Measurements from ENCODE around the gene TMEM63C.

TMEM63C gene

DNA sequence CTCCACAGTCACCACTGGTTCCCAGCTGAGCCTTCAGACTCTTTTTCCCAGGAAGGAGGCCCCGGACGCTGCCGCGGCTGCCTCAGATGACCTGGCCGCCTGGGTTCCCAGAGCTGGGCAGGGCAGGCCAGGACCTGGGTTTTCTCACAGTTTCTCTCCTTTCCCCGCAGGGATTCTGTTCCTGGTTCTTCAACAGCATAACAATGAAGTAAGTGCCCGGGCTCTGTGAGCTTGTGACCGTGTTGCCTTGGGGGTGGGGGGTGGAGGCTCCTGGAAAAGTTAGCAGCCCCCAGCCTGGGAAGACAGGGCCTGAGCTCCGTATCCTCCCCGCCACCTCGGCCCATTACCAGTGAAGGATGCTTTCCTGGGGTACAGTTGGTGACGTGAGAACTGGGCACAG, 43.7 kb downstream of the TMEM63C start:
- DNase-seq = no peak

DNA sequence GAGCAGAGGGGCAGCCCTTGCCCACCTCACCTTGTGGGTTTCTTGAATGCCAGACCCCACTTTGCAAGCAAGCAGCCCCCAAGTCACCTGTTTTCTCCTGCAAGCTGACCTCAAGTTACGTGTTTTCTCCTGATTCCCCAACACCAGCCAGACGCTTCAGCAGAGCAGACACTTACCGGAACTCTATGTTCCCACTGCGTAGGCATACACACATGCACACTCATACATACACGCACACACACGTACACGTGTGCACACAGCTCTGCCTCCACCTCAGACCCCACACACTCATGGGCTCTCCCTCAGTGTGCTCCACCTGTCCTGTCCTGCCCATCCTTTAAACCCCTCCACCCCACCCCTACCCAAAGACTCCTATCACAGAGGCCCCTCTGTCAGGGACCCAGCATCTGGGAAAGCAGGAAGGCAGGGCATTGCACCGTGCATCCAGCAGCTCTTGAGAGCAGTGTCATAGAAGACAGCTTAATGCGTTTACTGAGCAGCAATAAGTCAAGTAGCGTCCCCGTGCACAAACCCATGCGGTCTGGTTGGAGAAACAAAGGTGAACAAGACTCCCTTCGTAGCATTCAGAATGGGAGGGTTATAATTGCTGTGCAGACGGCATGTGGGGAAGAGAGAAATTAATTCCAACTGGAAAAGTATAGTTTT, 44.4 kb downstream of the TMEM63C start:
- no peak for DNase-seq

DNA sequence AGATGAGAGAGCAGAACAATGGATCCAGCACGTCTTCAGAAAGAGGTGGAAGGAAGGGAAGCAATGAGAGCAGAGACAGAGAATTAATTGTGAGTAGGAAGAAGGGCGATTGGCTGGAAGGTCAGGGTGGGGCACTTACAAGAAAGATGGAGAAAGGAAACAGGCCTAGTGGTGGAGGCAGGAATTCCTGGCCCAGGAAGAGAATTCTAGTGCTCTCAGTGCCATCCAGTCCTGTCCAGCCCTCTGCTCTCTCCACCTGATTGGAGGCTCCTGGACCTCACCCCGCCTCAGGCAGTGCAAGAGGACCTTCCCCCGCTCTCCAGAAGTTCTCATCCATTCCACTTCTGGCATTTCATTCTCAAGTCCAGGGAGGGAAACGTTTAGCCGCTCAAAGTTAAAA, 46.5 kb downstream of the TMEM63C start:
- DNase-seq = no peak

DNA sequence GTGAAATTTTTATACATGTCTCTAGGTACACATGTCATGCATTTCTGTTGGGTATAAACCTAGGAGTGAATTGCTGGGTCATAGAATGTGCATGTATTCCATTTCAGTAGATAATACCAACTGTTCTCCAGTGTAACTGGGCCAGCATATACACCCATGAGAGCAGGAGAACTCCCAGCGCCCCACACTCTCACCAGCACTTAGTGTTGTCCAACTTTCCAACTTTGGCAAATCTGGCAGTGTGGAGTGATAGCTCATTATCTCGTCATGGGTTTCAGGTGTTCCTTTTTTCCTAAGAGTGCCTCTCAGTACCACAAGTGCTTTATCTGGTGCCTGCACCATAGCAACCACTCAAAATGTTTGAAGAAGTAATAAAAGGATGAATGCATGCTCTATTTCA, 49.3 kb downstream of the TMEM63C start:
- DNase-seq = no peak

DNA sequence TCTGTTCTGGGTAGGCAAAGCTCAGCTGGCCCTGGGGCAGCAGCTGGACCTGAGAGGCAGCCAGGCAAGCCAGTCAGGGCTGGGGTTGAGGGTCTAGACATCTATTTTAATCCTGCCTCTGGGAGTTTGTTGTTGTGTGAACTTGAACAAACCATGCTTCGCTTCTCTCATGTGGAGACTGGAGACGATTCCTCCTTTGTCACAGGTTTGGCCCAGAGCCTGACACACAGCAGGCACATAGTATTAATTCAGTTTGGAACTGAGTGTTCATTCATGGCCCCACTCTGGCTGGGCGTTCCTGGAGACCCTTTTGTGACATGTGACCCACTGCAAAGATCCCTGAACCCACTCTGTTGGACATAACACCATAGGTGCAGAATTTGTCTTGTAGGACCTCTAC, 50.1 kb downstream of the TMEM63C start:
- DNase-seq = no peak

DNA sequence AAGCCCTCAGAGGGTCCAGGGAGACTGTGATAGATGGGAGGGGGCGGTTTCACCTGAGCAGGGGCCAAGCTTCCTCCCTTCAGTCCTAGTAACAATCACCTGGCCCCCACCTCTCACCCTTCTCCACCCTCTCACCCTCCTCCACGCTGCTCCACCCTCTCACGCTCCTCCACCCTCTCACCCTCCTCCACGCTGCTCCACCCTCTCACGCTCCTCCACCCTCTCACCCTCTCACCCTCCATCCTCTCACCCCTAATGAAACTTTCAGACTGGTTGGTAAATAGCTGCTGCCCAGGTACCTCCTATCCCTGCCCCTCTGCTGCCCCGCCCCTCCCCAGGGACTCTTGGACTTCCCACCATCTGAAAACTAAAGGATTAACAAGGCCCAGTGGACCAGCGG, 55.2 kb downstream of the TMEM63C start:
- no peak for DNase-seq

DNA sequence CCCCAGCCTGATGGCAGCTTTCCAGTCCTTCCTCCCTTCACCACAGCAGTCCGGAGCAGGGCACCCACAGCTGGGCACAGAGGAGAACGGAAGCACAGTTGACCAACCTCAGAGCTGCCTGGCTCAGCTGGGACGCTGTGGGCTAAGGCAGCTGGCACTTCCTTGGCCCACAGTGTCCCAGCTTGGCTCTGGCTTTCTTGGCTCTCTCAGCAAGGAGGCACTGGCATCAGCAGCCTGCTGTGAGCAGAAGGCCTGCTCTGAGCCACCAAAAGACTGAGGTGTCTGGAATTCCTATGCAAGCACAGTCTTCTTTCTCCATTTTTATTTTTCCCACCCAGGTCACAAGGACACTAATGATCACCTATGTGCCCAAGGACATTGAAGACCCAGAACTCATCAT, 56.8 kb downstream of the TMEM63C start:
- no peak for DNase-seq

DNA sequence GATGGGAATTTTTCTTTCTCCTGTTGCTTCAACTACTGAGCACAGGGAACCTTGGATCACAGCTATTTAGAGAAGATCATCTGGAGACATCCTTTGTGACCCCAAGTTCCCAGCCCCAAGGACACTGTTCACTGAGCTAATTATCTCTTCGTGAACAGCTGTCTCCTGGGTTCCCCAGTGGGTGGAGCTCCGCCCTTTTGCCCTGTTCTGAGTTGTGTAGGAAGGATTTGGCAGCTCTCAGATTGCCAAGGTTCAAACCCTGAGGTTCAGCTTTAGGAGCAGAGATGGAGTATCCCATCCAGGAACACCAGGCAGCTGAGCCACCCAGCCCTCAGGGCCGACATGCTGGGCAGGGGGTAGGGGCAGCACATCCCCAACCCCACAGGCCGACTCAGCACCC, 57.4 kb downstream of the TMEM63C start:
- DNase-seq = no peak

DNA sequence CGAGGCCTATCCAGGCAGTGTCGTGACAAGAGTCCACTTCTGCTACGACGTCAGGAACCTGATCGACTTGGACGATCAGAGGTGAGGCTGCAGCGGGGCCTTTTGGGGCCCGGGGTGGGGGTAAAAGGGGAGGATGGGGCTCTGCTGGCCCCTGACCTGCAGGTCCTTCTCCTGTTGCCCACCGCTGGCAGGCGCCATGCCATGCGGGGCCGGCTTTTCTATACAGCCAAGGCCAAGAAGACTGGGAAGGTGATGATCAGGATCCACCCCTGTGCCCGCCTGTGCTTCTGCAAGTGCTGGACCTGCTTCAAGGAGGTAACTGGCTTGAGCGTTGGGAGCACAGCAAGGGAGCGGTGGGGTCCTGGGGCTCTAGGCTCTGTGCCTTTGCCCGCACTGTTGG, 57.8 kb downstream of the TMEM63C start:
- no peak for DNase-seq

DNA sequence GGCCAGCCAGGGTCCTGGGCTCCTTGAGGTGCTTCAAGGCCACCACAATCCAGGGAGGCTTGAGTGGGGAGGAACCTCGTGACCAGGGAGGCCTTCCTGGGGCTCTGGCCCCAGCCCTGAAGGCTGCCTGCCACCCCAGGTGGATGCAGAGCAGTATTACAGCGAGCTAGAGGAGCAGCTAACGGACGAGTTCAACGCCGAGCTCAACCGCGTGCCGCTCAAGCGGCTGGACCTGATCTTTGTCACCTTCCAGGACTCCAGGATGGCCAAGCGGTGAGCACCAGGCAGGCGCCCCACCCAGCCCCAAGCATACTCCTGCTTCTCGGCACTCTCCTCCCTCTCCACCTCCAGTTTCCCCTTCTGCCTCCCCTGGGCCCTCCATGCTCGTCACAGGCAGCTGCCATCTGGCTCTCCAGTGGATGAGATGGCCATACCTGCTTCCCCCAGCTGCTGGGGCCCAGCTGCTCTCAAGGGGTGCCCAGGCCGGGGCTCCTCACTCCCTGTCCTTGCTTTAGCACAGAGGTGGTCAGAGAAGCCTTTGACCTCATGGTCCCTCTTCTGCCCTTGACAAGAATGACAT, 58.8 kb downstream of the TMEM63C start:
- DNase-seq = no peak

DNA sequence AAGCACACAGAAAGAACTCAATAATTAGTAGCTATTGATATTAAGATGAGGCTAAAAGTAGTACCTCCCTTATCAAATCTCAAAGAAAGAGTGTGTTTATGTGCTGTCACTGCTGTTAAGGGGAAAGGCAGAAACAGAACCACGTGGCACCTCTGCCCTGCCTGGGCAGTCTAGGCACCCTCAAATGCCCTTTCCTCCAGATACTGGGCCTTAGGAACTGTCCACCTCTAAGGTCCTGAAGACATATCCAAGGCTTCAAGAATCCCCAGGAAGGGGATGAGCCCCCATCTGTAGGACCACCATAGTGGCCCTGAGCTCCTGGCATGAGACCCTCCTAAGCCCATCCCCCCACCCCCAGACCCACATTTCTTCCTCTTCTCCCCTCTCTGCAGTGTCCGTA, 60.4 kb downstream of the TMEM63C start:
- DNase-seq = no peak

DNA sequence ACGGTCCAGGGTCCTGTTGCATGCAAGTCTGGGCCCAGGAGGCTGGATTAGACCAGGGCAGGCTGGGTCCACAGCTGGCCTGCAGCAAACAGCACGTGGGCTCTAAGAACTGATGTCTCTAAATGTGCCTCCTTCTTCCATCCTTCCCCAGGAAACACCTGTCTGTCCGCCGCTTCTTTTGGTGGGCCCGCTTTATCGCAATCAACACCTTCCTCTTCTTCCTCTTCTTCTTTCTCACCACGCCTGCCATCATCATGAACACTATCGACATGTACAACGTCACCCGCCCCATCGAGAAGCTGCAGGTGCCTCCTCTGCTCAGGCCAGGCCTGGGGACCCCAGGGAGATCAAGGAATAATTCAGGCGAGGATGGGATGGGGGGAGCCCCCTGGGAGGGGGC, 61.2 kb downstream of the TMEM63C start:
- no peak for DNase-seq

DNA sequence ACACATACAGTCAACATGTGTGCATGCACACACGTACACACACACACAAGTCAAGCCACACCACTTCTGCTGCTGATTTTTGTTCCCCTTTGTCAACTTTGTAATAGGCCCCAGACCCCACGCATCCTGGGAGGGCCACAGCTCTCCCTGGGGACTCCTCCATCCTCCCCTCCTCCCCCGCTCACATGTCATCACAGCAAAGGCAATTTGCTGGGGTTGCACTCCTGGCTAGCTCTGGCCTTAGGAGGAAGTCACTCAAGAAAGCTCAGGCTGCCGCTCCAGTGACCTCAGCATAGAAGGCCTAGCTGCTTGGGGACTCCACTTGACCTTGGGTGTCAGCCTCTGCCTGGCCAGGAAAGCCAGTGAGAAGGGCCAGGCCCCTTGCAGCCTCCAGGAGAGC, 62.3 kb downstream of the TMEM63C start:
- no peak for DNase-seq

DNA sequence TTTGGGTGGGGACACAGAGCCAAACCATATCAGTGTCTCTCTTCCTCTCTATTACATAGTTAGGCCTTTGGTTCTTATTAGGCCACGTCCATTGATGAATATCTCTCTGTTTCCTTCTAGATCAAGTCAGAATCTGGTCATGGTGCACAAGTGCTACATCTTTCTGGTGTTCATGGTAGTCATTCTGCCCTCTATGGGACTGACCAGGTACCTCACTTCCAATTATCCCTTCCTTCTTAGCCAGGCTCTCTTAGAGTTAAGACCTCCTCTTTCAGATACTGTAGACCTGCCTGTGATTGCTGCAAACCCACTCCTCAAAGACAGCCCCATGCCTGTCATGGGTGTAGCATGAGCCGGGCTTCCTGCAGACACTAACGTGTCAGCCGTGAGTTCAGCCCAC, 64.2 kb downstream of the TMEM63C start:
- no peak for DNase-seq

DNA sequence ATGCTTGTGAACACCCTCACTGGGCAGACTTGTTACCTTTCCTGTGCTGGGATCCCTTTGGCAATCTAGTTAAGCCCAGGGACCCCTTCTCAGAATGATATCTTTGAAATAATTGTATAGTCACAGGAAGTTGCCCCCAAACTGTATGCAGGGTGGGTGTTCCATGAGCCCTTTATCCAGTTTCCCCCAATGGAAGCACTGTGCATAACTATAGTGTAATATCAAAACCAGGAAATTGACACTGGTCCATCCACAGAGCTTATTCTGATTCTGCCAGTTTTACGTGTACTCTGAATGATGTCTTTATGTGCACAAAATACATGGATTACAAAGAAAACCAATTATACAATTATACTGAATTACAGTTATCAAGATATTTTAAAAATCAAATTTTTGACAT, 65.2 kb downstream of the TMEM63C start:
- DNase-seq = no peak

DNA sequence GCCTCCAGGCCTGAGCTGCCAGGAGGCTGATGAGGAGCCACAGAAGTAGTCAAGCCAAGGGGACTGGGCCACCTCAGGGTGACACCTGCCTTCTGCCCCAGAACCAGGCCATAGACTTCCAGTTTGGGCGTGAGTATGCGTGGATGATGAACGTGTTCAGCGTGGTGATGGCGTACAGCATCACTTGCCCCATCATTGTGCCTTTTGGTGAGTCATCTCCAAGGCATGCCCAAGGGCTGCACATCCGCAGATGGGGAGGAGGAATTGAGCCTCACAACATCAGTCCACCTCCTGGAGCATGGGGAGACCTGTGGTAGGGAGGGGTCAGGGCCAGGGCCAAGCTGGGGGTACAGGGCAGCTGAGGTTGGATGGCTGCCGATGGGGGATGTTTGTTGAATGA, 67.1 kb downstream of the TMEM63C start:
- DNase-seq = no peak

DNA sequence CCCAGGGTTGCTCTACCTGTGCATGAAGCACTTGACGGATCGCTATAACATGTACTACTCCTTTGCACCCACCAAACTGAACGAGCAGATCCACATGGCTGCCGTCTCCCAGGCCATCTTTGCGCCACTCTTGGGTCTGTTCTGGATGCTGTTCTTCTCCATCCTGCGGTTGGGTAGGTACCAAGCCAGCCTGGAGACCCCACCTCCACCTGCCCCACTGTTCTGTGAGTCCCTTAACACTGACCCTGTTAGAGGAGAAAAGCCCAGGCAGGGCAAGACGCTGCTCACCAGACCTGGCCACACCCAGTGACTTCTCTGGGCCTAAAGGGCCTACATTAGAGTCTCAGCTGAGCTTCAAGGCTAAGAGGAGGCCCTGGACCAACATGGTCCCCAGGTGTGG, 67.7 kb downstream of the TMEM63C start:
- no peak for DNase-seq

DNA sequence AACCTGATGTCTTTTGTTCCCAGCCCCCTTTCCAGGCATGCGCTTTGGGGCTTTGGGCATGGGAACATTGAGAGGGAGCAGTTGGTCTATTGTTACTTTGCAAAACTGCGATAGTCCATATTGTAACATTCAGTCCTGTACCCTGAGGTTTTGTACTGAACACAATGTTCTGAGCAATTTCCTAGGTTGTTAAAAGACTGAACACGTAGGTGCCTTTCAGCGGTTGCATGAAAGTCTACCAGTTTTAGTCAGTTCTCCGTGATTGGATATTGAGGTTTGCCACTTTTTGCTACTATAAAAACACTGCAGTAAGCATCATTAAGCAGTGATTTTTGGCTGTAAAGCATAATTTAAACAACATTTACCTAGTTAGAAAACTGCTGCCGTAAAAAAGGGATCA, 69.3 kb downstream of the TMEM63C start:
- DNase-seq = no peak

DNA sequence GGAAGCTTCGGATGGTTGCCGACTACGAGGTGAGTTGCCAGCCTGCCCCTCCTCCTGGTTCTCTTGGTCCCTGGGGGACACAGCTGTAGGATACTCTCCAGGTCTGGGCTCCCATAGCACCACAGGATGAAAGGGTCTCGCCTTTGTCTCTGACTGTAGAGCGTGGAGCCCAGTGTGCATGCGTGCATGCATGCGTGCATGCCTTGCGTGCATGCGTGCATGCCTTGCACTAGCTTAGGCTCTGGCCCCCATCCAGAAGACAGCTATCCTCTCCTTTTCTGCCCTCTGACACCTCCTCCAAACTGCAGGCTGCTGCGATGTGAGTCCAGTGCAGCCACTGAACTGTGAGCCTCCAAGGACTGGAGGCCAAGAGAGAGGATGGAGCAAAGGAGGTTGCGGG, 70.3 kb downstream of the TMEM63C start:
- DNase-seq = no peak

DNA sequence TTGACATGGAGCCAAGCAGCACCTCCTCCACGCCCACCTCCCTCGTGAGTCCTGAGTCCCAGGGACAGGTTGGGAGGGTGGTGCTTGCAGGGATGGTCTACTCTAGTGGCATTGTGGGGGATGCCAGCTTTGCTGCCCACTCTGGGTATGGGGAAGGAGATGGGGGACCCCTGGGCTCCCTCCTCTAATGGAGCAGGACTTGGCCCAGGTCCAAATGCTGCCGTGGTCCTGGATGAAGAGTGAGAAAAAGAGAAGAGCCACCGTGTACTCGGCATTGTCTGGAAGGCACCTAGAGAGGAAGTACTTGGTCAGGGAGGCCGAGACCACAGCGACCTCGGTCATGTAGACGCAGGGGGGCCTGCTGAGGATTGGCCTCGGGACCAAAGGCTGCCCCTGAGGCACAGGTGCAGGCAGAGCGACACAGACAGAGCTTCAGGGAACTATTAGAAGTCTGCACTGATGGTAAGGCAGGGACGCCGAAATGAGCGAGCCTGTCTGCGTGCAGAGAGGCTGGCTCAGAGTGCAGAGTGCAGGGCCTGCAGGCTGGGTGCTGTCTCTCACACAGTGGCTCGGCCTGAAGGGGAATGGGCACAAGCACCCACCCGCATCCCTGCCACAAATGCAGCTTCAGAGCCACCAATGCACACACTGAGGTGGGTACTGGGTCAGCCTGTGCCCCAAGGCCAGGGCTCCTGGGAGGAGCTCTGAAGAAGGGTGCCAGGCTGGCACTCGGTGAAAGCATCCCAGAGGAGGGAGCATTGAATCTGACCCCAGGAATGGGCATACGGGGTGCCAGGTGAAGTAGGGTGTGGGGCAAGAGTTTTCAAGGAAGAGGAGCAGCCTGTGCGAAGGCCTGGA, 72.0 kb downstream of the TMEM63C start:
- DNase-seq = no peak

DNA sequence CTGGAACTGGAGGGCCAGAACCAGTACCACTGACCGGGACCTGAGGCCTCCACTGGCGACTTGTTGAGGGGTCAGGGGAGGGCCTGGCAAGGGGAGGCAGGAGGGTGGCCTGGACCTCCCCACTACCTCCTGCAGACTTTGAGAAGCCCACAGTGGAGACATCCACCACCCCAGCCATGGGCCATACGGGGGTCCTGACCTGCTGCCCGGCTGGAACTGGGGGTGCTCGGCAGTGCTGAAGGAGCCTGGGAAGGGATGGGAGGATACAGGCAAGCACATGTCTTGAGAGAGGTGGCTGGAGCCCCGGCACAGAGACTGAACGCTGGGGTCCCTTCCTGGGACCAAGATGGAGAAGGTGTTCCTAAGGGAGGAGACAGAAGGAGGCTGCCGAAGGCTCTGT, 75.1 kb downstream of the TMEM63C start:
- peak; percentile 11 for DNase-seq

DNA sequence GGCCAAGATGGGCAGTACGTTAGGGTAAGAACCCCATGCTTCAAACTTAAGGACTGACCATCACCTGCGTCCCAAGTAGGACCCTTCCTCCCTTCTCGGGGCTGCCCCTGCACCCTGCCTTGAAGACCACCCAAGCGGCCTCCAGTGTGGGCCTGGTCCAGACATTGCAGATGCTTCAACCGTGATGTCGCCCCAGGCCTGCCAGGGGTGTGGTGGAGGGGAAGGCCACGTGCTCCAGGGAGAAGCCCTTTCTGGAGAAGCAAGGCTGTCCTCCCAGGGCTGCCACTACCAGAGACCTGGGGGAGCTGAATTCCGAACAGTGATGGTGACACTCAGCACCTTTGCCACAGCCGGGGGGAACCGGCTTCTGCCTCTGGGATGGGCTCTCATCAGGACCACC, 76.1 kb downstream of the TMEM63C start:
- DNase-seq = no peak

DNA sequence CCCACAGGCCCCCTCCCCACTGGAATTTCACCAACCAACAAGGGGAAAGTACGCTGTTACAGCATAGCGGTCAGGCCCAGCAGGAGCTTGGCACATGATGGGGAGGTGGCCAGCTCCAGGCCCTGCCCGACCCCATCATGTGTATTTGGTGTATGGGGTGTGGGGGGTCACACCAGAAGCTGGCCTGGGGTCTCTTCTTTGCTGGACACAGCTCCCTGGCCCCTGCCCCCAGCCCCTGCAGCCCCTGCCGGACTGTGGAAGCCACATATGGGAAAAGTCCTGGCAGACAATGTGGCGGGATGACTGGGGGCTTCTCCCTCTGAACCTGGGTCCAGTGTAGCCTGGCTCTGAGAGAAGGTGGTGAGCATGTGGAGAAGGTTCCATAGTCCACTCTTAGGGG, 77.0 kb downstream of the TMEM63C start:
- DNase-seq = peak; percentile 26

DNA sequence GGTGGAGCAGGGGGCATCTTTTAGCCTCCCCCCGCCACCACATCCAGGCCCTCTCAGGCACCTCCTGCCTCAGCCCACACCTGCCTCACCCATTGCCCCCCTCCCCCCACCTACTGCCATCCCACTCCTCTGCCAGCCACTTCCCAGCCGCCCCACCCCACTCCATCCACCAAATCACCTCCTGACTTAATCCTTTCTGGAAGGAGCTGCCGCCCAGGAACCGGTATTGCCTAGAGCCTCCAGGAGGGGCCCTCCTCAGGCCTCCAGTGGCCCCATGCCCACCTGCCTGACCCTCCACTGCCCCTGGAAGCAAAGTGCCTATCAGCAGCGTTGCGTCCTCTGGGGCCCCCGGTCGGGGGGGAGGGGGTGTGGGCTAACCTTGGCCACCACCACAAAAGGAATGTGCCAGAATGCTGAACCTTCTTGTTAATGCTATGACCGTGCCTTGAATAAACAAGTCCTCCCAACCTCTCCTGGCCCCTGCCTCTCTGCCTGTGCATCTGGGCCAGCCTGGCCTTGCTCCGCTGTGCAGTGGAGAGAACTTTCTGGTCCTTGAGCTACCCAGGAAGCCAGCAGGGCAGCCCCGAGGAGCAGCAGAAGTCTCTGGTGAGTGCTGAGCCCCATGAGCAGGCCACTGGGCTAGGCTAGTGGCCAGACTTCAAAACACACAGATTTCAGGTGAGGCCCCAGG, 77.6 kb downstream of the TMEM63C start:
- no peak for DNase-seq

All from left hindlimb (tissue), 1 donor.